Omental fat pad (tissue), 4 donors: ENCODE measurements around the gene TAOK3. TPM values are rescaled to one million over a fixed set of nuclear protein-coding genes. Genes with fewer than 3 reads are reported as not detected.

Experiments used
- ATAC-seq: fragments of 150-250 bp; one replicate; pipeline ENCODE4 v1.9.1; 2016; ENCODE audit warnings: mild to moderate bottlenecking, moderate library complexity; ENCODE audit not compliant: low FRiP score
- DNase-seq: peaks from one replicate; pipeline ENCODE4 v3.0.0-alpha.2; 2019; ENCODE audit warnings: low spot score
- CTCF ChIP-seq, 3 donors: fragments of 450-650 bp; IDR thresholded peaks; one replicate each; pipeline ENCODE4 v1.5.1; 2016 to 2017; ENCODE audit warnings: antibody characterized with exemption in 3 of 3, mild to moderate bottlenecking in 3 of 3, moderate library complexity in 2 of 3
- total RNA-seq, 4 donors: library from RNA; depleted of rRNA; stranded (reverse); fragments of >200 nt; gene quantifications; one replicate each; pipeline ENCODE4 v1.1.0, GENCODE V29; 2016

TAOK3 gene
- total RNA-seq, 4 donors from 2014 or later: 35.5 to 47.4 (median 40.7) TPM

GRCh38 chr12:118219772-118220171 is 152.9 kb downstream of the TAOK3 start:
- ATAC-seq (no peak), DNase-seq (no peak)
- TF ChIP-seq CTCF (IDR thresholded peaks at IDR 0.05): no peak

- no peak for ATAC-seq
- TF ChIP-seq CTCF (IDR thresholded peaks at IDR 0.05): no peak
- no peak for DNase-seq
Observed at GRCh38 chr12:118219106-118219505, 153.6 kb downstream of the TAOK3 start.

GRCh38 chr12:118213452-118213851 is 159.3 kb downstream of the TAOK3 start:
- no peak for TF ChIP-seq CTCF (IDR thresholded peaks at IDR 0.05)
- no peak for DNase-seq
- no peak for ATAC-seq

DNA sequence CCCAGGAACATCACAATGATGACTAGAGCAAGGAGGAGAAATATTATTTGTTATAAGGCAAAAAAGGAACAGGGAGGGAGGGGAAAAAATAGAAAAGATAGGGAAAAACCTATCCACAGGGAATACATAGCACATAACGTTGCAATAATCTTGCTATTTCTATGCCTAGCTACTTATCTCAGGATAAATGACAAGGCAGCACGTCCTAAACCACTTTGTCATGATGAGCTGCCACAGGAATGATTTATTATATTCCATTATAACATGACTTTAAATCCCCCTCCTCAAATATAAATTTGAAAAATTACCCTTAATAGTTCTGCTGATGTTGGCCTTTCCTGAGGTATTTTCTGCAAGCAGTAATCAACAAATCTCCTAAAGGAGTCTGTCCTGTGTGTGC is 160.1 kb downstream of the TAOK3 start:
- no peak for ATAC-seq
- no peak for DNase-seq
- no peak for TF ChIP-seq CTCF (IDR thresholded peaks at IDR 0.05)

- no peak for TF ChIP-seq CTCF (IDR thresholded peaks at IDR 0.05)
- ATAC-seq: no peak
Observed at GRCh38 chr12:118206107-118206412, 166.6 kb downstream of the TAOK3 start.

GRCh38 chr12:118193958-118194357 is 178.7 kb downstream of the TAOK3 start:
- TF ChIP-seq CTCF (IDR thresholded peaks at IDR 0.05): no peak
- ATAC-seq: no peak
- DNase-seq: no peak

More at GRCh38 chr12:118206107-118206412, 166.6 kb downstream of the TAOK3 start:
- DNase-seq: no peak

DNA sequence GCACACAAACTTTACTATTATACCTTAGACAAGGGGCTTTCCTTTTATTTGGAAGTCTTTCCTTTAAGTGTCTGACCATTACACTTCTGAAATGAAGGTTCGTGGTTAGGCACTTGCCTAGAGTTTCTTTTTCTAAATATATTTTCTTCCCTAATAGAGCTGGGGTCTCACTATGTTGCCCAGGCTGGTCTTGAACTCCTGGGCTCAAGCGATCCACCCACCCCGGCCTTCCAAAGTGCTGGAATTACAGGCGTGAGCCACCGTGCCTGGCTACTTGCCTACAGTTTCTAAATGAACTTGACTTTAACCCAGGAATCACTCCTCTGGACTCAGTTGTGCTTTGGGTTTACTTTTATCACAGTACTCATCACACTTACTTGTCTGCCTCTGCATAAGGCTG is 179.2 kb downstream of the TAOK3 start:
- TF ChIP-seq CTCF (IDR thresholded peaks at IDR 0.05): no peak
- no peak for ATAC-seq
- no peak for DNase-seq
